GM21390 (cell line): ENCODE measurements around the gene RFC5.
A peak's percentile ranks its signal among the peaks of the same experiment; 100 is the strongest.
"Not testable (repeated sequence)": the region's sequence is repeated elsewhere in the genome, so short reads cannot be mapped to it uniquely, and the experiment has no call there.

ENCODE experiments used
- ATAC-seq: cut with Tn5 transposase; IDR thresholded peaks from one replicate; pipeline ENCODE4 v1.9.1; 2021; ENCODE audit not compliant: unreplicated experiment

Gene RFC5, protein sequence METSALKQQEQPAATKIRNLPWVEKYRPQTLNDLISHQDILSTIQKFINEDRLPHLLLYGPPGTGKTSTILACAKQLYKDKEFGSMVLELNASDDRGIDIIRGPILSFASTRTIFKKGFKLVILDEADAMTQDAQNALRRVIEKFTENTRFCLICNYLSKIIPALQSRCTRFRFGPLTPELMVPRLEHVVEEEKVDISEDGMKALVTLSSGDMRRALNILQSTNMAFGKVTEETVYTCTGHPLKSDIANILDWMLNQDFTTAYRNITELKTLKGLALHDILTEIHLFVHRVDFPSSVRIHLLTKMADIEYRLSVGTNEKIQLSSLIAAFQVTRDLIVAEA

DNA sequence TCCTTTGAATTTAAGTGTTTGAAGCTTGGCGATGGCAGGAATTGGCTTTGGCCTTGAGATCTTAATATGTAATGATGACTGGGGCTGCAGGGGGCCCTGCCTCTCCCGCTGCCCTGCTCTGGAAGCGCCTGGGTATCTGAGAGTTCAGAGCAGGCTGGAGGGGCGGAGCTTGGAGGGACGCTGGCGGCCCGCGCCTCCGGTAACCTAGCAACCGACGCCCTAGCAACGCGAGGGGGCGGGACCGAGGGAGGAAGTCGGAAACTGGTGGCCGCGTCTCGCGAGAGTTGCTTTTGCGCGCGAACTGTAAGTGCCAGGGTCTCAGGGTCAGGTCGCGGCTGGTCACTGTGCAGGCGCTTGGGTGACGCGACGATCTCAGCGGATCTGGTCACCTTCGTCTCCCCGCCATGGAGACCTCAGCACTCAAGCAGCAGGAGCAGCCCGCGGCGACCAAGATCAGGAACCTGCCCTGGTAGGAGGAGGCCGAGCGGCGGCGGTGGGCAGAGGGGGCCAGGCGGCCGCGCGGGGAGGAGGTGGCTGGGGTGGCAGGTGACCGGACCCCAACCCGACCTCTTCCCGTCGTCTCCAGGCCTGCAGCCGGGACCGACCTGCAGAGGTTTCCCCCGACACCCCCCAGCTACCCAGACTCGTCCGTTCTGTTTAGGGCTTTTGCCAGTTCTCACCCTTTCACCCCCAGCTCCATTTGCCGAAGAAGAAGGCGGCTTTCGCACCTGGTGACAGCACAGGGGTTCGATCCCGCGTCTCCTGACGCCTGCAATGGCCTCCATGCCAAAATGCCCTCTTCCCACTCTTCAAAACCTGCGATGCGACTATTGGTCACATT, at the start of gene RFC5:
Gene RFC5, plus strand, starts transcription at position 280 of the 841 bp plus-strand sequence. Its CDS starts 125 bp downstream, at position 405.
- ATAC-seq, result peak; percentile 99

DNA sequence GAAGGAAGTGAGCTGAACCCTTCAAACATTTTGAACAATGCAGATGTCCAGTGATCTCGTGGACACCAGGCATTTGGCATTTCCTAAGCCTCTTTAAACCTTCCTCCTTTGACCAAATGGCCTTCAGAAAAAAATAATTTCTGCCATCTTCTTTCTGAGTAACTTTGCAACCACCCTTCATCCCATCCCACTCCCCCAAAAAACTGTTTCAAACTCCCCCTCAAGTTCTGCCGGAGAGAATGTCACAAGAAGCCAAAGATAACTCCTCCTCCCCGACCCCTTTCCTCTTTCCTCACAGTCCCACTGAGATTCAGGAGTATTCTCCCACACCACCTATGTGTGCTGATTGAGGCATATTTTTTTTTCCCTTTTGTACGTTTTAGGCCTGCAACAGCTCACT, 49.5 kb upstream of the RFC5 start:
- ATAC-seq, result no peak

DNA sequence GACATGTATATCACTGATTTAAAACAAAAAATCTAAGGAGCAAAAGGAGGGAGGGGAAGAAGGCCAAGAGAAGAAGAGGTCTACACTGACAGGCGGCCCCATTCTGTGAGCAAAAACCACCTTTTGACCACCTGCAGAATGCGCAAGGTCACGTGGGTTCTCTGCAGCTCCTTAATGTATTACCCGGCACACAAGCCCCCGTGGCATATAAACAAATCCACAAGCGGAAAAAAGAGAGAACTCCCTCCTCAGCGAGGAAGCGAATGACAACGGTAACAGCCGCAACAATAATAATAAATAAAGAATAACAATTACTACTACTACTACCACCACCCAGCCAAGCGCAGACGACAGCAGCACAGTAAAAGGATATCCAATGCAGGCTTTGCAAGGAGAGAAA, 49.0 kb upstream of the RFC5 start:
- no peak for ATAC-seq

DNA sequence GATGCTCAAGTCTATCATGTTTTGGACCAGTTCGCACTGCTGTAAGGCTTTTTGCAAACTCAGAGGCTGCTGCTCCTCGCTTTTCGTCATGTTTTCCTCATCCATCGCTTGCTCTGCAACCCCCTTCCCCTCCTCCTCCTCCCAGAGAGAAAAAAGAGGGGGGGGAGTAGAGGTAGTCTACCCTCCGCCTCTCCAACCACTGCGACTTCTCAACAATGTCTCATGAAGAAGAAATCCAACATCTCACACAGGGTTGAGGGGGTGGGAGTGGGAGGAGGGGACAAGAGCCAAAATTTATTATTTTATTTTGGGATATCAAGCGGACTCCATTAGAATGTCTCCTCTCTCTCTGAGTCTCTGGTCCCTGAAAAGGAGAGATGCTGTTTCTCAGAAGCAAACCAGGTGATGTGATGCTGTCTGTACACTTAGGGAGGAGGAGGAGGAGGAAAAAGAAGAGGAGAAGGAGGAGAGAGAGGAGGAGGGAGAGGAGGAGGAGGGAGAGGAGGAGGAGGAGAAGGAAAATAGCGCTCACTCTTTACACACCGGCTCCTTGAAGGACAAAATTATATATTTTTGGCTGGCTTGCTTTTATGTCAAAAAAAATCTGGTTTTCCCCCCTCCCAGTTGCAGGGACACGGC, 48.2 kb upstream of the RFC5 start:
- ATAC-seq, result no peak

DNA sequence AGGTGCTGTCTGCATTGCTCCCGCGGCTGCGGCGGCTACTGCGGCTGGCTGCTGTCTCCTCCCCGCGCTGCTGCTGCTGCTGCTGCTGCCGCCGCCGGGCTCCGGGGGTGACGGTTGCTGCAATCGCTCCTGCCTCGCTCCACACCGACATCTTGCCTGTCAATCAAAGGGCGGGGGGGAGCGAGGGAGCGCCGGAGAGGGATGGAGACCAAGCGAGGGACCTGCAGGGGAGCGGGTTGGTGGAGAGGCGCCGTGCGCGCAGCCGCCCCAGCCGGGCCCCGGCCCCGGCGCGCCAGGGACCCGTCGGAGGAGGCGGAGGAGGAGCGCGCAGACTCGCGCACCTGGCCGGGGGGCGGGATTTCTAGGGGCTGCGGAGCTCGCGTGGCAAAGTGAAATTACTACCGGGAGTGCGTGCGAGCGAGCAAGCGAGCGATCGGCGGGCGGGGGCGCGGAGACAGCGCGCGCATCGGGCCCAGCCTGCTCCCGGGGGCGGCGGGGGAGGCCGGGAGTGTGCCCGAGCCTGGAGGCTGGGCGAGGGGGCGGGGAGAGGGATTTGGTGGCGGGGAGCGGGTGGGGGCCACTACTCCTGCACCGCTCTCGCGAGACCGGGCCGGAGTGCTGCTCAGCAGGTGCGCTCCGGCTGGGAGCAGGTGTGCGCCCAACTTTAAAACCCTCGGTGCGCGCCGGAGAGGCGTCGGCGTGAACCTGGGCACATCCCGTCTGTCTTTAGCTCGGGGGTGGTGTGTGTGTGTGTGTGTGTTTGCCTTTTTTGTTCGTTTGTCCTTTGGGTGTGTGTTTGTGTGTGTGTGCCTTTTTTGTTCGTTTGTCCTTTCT, 47.5 kb upstream of the RFC5 start, which contains the start of gene KSR2:
Gene KSR2, minus strand, starts transcription at position 165 of the 834 bp plus-strand sequence. CDS start 735 bp downstream, outside the sequence.
- peak; percentile 78 for ATAC-seq

DNA sequence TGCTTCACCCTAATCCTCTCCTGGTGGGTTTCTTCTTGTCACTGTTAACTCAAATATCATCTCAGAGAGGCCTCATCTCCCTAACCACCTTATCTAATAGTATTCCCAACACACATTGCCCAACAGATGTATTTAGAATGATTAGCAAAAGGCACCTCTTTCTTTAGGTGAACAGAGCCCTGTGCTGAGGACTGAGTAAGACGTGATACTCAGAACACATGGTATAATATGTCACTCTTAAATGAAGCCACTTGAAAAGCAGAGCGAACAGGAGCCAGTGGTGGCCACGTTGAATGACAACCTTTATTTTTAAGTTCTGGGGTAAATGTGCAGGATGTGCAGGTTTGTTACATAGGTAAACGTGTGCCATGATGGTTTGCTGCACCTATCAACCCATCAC, 46.2 kb upstream of the RFC5 start:
- ATAC-seq, result no peak

DNA sequence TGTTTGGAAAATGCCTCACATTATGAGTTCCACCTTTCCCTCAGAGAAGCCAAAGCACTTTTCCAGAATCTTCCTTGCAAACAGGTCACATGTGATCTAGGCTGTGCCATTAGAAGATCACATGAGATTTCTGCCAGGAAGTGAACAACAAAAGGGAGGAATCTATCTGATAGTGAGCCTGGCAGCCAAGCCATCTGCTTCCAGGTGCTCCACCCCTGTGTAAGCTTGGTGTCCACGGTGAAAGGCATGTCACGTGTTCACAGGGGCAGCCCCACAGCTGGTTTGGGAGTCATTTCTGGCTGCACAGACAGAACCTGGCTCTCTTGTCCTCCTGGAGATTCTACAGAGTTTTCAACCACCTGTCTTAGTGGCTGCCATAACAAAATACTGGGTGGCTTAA, 44.2 kb upstream of the RFC5 start:
- no peak for ATAC-seq

DNA sequence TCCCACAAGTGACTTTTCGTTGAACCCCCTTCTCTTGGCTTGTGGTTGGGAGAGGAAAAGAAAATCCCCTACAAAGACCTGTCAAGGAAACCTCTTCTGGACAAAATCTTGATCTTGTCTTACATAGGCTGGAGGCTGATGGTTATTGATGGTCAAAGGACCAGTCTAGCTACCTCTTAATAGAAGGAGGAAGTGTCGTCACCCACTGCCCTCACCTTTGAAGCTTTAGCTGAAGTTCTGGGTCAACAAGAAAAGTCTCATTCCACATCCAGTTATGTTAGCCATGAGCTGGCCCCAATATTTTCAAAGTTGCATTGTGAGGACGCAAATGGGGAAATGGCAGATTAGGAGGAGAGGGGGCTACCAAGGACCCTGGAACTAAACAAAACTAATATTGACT, 41.5 kb upstream of the RFC5 start:
- no peak for ATAC-seq

DNA sequence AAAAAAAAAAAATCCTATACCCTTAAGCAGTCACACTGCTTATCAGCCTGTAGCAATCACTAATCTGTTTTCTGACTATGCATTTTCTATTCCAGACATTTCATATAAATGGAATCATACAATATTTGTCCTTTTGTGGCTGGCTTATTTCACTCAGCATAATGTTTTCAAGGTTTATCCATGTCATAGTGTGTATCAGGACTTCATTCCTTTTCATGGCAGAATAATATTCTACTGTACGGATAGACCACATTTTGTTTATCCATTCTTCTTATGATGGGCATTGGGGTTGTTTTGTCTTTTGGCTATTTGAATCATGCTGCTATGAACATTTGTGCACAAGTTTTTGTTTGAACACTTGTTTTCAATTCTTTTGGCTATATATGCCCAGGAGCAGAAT, 39.1 kb upstream of the RFC5 start:
- no peak for ATAC-seq

DNA sequence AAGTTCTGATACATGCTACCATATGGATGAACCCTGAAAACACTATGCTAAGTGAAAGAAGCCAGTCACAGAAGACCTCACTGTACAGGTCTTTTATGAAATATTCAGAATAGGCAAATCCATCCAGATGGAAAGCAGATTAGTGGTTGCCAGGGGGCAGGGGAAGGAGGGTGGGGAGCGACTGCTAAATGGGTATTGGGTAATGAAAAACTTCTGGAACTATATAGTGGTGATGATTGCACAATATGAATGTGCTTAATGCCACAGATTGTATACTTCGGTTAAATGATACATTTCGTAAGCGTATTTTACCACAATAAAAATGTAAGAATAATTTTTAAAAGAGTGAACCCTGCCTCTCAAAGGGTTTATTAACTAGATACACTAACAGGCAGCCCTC, 35.9 kb upstream of the RFC5 start:
- ATAC-seq, result no peak

DNA sequence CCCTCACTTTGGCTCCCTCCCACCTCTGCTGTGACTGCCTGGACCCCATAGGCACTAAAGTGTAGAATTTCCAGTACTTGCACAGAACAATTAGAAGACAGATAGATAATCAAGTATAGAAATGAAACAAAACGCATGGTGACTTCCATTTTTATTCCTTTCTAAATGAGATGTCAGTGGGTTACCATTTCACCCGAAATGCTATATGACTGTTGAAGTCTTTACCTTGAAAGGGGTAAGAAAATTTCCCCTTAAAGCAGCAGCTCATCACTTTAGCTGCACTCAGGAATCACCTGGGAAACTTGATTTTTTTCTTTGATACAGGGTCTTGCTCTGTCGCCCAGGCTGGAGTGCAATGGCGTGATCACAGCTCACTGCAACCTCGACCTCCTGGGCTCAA, 35.2 kb upstream of the RFC5 start:
- ATAC-seq, result no peak

DNA sequence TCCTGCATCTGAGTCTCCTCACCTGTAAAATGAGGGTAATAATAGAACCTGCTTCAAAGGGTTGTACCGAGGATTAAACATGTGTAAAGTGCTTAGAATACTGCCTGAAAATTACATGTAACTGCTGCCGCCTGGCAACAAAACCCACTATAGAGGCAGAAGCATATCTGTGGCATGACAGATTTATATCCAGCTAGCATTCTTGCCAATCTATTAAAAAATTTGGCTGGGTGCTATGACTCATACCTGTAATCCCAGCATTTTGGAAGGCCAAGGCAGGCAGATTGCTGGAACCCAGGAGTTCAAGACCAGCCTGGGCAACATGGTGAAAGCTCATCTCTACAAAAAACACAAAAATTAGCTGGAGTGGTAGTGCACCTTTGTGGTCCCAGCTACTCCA, 31.3 kb upstream of the RFC5 start:
- no peak for ATAC-seq

DNA sequence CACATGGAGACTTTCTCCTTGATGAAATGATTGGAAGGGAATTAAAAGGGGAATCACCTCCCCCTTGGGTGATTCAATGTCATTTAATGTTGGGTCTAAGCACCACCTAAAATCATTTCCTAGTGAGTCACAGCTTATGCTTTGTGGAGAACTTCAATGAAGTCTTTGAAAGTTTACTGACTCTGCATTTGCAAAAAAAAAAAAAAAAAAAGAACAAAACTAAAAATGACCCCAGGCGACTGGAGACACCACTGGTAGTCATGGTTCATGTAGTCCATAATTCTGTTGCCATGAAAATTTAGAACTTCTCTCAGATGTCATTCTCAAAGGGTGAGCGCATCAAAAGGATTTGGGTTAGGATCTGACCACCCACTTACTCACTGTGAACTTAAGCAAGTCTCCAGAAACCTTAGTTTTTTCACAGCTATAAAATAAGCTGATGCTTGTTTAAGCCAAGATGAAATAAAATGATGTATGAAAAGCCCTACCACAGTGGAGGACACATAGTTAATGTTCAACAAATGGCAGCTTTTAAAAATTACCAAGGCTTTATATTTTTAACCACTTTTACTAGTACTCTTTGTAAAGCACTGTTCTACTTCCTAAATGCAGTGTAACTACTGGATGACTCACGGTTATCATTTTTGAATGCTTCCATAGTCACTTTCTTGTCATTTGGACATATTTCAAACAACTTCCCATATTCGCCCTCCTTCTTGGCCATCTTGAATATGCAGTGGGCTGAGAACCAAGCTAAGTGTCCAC, 29.6 kb upstream of the RFC5 start:
- no peak for ATAC-seq

DNA sequence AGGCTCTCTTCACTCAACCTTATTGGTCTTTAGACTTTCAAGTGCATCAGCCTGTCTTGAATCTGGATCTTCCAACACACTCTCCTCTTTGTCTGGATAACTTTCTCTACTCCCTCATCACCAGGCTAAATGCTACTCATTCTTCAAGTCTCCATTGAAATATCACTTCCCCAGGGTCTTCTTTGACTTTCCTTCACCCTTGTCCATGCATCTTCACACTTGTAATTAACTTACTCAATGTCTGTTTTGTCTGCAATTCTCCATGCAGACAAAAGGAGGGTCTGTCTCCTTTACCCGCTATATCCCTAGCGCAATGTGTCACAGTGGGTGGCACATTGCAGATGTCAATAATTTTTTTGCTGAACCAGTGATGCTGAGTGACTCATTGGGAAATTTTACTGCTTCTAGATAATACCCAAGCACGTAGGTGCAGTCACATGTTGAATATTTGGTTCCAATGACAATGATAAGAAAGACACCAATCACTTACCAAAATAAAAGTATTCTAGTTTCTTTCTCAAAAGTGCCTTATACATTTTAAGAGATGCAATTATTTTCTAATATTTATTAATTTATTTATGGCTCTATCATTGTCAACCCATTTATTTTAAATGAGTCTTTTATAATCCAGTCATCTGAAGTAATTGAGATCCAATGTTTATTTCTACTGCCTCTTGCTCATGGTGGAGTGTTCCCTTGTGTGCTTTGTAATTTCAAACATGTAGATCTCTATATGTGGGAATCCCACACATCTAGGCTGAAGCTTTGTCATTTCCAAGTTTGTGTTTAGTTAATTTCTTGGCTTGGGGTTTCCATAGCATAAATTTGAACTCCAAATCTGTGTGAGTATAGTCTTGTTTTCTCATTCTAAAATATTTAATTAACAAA, 21.7 kb upstream of the RFC5 start:
- ATAC-seq, result no peak

DNA sequence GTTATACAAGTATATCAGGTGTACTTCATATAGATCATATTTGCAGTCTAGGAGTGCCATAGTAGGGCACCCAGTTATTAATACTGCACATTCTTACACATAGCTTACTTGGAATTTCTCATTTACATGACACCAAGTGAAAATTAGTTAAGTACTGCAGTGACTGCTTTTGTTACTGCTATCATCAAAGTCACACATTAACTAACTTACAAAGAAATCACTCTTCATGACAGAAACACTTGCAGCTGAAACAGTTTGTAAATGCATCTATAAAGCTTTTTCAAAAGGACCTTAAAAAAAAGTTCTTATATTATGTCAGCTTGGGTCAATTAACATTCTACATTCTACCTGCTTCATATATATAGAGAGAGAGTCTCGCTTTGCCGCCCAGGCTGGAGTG, 17.8 kb upstream of the RFC5 start:
- no peak for ATAC-seq

DNA sequence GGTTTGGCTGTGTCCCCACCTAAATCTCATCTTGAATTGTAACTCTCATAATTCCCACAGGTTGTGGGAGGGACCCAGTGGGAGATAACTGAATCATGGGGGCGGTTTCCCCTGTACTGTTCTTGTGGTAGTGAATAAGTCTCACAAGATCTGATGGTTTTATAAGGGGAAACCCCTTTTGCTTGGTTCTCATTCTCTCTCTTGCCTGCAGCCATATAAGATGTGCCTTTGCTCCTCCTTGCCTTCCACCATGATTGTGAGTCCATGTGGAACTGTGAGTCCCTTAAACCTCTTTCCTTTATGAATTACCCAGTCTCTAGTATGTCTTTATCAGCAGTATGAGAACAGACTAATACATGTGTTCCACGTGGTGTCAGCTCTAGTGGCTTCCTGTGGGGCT, 16.7 kb upstream of the RFC5 start:
- not testable (repeated sequence) for ATAC-seq

DNA sequence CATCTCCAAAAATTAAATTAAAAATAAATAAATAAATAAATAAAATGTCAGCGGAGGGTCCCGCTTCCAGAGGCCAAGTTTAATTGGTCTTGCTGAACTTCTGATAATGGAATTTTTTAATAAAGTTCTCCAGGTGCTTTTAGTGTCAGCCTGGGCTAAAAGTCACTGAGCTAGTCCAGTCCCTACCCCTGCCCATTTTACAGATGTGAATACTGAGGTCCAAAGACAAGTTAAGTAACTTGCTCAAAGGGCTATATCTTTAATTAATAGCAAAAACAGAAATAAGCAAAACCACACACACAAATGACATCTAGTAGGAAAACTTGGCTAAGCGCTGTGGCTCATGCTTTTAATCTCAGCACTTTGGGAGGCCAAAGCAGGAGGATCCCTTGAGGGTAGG, 5.6 kb upstream of the RFC5 start:
- ATAC-seq, result no peak

DNA sequence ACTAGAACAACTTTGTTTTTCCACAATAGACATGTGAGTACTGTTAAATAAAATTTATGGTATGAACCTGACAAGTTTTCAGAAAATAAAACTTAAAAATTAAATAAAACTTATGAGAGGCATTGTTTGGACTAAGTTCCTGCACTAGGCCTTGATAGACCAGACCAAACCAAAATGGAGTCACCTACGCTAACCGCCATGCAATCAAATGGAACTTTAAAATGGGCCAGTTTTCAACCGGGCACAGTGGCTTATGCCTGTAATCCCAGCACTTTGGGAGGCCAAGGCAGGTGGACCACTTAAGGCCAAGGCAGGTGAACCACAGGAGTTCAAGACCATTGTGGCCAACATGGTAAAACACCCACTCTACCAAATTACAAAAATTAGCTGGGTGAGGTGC, 5.1 kb upstream of the RFC5 start:
- ATAC-seq, result no peak

DNA sequence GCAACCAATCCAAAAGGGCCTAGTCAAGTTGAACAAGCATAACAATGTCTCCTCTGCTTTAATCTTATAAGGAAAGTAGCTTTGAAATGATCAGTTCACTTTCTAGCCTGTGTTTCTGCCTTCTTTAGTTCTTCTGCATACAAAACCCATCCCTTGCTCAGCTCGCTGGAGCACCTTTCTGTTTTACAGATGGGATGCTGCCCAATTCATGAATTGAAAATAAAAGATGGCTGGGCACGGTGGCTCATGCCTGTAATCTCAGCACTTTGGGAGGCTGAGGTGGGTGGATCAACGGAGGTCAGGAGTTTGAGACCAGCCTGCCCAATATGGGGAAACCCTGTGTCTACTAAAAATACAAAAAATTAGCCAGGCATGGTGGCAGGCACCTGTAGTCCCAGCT, 4.5 kb upstream of the RFC5 start:
- ATAC-seq, result no peak
